HG02885 (cell line): Measurements from ENCODE around the gene TRIM38.
A peak's percentile ranks its signal among the peaks of the same experiment; 100 is the strongest.
"Not testable (repeated sequence)": the region's sequence is repeated elsewhere in the genome, so short reads cannot be mapped to it uniquely, and the experiment has no call there.

Experiments
- ATAC-seq: cut with Tn5 transposase; IDR thresholded peaks from one replicate; pipeline ENCODE4 v1.9.1; 2021; ENCODE audit warnings: mild to moderate bottlenecking; ENCODE audit not compliant: unreplicated experiment, poor library complexity

The TRIM38 gene, protein sequence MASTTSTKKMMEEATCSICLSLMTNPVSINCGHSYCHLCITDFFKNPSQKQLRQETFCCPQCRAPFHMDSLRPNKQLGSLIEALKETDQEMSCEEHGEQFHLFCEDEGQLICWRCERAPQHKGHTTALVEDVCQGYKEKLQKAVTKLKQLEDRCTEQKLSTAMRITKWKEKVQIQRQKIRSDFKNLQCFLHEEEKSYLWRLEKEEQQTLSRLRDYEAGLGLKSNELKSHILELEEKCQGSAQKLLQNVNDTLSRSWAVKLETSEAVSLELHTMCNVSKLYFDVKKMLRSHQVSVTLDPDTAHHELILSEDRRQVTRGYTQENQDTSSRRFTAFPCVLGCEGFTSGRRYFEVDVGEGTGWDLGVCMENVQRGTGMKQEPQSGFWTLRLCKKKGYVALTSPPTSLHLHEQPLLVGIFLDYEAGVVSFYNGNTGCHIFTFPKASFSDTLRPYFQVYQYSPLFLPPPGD

DNA sequence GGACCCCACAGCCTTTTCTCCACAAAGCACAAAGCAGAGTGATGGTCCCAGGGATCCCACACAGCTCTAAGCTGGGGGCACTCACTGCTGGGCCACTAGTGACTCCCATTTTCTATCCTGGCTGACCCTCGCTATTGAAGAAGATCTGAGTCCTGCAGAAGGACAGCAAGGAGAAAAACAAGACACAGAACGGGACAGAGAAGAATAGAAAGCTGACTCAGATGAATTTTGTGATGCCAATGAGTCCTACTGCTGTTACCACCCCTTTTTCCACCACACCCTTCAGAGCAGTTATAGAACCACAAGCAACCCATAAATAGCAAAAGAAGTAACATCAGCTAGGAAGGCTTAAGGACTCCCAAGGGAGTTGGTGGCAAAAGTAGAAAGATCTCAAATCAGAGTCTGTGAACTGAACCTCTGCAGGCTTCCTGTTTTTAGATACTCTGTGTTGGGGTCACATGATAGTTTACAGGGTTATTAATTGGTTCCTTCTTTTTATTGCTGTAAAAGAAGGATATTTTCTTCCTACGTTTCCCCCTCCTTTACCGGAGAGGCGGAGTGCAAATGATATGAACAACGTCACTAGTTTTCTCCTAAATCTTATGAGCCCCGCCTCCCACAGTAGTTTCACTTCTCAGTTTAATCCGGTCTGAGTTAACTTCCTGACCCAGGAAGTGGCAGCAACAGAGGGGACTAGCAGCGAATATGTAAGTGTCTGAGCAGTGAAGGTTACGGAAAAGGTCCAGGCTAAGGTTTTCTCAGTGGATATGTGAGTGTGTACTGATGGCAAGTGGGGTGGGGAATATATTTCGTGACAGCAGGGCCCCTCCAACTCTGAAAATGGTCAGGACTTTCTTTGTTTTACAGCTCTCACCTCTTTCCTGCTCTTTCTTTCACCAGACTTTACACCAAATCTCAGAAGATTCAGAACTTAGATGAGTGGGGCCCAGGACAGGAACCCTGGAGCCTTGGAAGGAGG lies at the start of gene TRIM38:
Gene TRIM38 (plus strand): TSS at position 654 of the 979 bp plus-strand sequence. CDS start 3,721 bp downstream, outside the sequence.
- peak; percentile 83 for ATAC-seq

DNA sequence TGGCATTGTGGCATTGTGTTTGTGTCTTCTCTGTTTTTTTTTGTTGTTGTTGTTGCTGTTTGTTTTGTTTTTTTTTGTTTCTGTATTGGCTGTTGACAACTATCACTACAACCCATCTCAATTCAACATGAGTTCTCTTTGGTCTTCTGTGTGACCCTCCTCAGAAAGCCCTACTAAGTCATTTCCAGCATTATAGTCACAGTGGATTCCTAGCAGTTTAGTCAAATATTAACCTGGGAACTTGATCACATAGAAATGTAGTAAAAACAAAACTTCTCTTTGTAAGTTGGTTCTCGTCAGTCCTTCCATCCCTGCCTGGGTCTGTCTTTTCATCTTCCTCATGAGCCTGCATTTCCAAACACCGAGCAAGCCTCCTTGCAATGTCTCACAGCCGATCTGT lies 48.9 kb upstream of the TRIM38 start:
- ATAC-seq, result no peak

DNA sequence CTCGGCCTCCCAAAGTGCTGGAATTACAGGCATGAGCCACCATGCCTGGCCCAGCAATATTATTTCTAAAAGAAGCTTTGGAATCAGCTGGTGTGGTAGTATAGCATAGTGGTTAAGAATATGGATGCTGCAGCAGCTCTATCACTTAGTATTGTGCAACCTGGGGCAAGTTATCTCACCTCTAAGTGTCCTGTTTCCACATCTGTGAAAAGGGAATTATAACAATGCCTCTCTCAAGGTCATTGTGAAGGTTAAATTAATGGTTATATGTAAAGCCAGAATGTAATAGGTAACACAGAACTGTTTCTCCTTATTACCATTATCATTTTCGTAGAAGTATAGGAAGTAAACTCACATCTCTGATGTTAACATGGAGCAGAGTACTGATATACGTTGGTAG lies 46.3 kb upstream of the TRIM38 start:
- no peak for ATAC-seq

DNA sequence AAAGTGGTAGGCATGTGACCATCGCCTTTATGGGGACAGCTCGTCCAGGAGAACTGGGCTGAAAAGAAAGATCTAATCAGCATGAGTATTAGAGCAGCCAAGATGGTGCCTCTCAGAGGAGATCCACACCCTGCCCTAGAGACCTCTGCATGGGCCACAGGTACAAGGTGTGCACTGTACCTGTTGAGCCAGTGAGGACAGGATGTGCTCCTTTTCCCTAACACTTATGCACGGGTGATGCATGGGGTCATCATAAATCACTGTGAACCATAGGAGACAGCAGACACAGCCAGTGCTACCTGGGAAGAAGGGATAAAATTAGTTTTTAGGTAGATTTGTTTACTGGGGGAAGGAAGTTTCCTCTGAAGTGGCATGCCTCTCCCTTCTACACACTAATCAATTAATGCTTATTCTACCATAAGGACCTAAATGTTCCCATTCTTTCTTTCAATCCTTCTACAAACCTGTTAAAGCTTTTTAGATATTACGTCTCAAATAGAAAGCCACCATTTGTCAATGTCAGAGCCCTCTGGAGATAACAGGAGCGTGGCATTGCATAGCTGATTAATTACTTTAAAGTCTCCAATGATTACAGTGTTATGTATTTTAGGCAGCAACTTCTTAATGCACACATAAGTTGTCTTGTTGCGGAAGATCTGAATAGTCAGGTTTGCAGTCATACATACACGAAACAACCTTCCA lies 45.7 kb upstream of the TRIM38 start:
- no peak for ATAC-seq

DNA sequence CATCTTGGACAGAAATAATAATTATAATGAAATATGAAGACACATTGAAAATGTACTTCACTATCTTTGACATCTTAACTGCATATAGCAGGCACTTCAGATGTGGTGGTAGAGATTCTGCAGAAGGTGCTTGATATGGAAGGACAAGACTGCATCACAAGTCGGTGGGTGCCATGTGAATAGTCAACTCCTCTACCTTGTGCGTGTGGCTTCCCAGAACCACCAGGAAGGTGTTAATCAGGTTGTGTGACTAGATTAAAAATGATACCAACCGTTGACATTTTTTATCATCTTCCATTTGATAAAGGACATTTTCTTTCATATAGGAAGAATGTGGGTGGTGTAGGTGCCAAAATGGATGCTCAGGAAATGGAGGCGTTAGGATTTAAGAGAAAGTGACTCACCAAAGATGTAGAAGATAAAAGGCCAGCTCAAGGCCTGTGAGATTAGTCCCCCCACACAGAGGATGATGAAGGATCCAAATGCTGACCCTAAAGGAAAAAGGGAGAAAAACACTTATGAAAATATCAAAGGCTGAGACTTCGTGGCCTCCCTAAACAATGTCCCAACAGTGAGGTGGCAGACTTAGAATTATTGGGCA lies 44.4 kb upstream of the TRIM38 start:
- no peak for ATAC-seq

DNA sequence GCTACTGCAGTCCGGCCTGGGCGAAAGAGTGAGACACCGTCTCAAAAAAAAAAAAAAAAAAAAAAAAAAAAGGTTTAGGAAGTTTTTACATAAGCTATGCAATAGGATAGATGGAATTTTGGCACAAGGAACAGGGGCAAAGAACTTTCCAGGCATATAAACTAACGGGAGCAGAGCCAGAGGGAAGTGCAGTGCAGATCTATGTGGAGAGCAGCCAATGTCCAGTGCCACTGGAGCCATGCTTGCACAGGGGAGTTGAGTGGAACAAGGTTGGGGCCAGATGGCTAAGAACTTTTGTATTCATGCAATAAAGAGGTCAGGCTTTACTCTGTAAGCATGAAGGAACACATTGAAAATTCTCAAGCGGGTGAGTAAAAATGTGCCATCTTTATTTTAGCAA lies 42.9 kb upstream of the TRIM38 start:
- ATAC-seq, result no peak

DNA sequence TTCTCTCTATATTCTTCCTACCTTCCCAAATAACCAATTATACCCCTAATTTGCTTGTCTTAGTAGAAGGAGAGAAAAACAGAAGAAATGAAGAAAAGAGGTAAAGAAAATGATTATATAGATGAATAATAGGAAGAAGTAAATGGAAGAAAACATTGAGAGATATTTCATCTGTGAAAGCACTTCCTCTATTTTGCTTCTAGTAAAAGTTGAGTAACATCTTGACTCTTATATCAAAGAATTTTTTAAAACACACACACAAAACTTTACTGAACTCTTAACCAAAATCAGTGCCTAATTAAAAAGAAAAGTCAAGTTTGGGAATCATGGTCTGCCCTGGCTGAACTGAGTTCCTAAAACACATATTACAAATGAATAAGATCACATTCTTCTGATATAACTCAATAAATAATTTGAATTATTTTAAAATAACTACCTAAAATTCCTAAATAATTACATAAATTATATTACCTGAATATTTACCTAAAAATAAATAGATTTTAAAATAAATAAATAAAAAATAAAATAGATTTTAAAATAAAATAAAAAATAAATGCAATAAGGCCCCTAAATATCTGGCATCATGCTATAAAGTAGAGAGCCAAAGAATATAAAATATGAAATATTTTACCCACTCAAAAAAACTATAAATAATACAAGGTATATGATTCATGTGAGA lies 40.9 kb upstream of the TRIM38 start:
- no peak for ATAC-seq

DNA sequence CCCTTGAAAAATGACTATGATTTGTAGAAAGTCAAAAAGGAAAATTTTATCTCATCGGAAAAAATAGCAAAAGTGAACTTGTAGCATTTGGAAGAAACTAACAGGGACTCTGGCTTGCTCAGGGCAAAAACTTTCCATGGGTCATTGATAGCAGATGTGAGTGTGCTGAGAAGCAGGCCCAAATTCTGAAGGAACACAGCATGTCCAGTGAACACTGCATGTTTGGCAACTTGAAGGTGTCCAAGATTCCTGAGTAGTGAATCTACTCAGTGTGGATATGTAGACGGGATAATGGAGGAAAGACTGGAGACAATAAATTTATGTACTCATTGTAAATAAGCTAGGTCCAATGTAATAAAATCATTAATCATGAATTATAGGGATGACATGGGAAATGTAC lies 40.3 kb upstream of the TRIM38 start:
- no peak for ATAC-seq

DNA sequence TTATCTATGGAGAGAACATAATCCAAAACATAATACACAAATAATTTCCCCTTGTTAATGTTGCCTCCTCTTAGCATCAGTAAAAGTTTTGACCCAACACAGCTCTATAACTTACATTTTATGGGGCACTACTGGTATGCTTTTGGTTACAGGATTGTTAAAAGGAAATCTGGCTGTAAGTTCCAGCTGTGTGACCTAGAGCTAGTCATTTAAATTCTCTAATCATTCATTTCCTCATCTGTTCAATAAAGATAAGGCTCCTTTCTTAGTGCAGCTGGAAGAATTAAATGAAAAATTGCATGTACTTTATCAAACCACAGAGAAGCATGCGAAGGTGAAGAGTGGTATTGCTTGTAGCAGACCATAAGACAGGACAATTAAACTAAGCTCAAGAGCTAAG lies 36.7 kb upstream of the TRIM38 start:
- ATAC-seq, result no peak

DNA sequence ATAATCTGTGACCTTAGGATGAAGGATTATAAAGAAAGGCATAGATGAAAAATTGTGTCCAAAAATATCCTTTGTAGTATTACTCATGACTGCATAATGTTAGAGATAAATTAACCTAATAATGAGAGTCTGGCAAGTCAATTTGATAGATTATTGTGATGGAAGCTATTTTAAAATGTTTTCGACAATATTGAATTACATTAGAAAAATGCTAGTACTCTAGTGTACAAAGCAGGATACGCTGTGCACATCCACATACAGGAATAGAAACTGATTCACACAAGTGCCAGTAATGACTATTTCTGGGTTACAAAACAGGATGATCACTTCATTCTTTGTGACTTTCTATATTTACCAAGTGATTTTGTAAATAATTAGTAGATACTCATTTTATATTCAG lies 35.4 kb upstream of the TRIM38 start:
- no peak for ATAC-seq

DNA sequence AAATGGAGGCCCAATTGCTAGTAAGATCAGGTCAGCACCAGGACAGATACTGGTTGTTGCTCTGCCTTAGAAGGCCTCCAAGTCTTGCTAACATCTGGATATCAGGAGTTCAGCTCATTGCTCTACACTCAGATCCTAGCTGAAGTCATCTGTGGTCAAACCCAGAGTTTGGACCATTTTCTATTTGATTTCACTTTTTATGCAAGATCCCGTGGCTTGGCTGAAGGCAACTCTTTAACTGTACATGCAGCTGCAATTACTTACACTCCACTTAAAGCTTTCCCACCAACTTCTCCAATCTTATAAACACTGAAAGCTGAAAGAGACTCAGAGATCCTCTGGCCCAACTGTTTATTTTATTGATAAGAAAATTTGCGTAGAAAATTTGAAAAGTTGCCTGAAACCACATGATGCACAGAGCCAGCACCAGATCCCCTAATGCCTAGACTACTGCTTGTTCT lies 34.8 kb upstream of the TRIM38 start:
- ATAC-seq, result no peak

DNA sequence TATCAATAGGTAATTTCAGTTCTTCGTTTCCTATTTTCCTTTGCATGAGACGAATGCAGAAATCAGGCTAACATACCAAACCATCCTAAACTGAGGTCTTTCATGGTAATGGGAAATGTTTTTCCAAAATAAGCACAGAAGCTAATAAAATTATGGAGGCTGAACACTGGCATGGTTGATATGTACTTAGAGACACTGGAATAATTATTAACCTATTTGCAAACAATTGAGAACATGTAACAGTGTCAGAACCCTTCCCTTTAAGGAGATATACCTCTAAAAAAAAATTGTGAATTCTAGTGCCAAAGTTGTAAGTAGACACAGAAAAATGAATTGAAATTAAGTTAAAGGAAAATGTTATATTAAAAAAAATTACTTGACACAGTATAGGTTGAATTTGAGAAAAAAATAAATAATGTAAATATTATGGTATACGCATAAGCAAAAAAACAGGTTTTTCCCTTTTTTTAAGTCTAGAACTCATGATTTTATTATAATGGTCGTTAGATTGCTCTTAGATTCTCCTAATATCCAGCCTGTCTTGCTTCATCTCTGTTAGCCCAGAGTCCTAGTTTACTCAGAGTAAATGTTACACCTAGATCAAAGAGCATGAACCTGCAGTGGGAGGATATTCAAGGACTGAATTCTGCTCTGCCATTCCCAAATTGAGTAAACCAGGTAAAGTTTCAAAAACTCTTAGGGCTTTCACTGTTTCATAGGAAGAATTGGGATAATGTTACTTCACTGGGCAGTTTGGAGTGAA lies 33.9 kb upstream of the TRIM38 start:
- ATAC-seq, result no peak

DNA sequence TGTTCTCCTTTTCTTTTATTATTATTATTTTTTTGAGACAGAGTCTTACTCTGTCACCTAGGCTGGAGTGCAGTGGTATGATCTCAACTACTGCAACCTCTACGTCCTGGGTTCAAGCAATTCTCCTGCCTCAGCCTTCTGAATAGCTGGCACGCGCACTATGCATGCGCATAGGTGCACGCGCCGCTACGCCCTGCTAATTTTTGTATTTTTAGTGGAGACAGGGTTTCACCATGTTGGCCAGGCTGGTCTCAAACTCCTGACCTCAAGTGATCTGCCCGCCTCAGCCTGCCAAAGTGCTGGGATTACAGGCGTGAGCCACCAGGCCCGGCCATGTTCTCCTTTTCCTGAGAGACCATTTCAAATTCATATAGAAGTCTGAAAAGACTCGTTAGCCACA lies 32.8 kb upstream of the TRIM38 start:
- ATAC-seq, result not testable (repeated sequence)

DNA sequence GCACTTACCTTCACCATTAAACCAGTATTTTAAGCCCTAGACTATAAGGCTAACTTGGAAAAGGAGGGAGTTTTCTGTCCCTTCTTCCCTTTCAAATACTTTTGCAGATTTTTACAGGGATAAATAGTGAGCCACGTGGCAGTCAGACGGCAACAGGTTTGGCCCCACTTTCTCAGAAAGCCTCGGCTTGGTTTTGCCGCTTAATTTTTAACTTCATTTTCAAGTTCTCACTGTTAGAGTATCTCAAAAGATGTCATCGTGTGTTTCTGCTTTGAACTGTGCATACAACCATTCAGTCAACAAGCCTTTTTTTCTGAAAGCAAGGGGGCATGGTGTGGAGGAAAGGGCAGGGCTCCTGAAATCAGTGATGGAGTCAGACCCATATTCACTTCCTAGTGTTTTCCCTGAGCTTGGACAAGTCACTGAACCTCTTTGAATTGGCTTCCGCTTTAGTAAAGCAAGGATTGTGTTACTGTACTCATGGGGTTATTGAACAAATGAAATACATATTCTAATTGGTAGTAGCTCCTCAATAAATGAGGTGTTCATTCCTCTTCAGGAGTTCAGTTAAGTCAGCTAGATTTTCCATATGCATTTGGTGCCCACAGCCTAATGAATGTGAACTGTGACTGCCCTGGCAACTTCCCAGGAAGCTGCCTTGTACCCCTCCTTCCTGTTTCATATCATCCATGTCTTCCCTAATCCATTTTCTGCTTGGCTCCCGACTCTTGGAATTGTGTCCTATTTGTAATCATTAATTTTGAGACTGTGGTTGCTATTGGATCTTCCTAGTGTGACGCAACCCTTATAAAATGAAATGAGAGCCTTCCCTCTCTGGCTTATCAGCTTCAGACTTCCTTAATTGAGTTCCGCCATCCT lies 31.8 kb upstream of the TRIM38 start, which contains the start of gene SLC17A2:
Gene SLC17A2 (minus strand): TSS at position 160 of the 879 bp plus-strand sequence. CDS start 4,895 bp downstream, outside the sequence.
- ATAC-seq, result no peak

DNA sequence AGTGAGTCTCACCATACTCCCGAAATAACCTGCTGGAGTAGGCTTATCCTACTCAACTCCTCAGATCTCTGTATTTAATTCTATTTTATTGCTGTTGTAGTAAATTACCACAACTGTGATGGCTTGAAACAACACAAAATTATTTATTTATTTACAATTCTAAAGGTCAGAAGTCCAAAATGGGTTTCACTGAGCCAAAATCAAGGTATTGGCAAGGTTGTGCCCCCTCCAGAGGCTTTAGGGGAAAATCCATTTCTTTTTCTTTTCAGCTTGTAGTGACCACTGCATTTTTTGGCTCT lies 31.2 kb upstream of the TRIM38 start:
- no peak for ATAC-seq

DNA sequence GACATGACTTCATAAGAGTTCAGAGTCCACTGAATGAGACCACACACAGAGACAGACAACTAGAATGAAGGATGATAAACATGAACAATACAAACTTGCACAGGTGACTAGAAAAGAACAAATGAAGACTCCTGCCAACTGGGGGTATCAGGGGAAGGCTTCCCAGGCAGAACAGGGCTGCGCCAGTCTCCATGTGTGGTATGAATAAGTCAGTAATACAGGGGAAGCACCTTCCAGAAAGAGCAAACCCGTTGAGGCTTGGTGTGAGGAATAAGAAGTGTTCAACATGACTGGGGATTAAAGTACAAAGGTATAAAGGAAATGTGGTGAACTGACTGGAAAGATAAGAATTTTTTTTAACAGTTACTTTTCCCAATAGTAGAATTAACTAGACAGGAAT lies 28.4 kb upstream of the TRIM38 start:
- ATAC-seq, result no peak

DNA sequence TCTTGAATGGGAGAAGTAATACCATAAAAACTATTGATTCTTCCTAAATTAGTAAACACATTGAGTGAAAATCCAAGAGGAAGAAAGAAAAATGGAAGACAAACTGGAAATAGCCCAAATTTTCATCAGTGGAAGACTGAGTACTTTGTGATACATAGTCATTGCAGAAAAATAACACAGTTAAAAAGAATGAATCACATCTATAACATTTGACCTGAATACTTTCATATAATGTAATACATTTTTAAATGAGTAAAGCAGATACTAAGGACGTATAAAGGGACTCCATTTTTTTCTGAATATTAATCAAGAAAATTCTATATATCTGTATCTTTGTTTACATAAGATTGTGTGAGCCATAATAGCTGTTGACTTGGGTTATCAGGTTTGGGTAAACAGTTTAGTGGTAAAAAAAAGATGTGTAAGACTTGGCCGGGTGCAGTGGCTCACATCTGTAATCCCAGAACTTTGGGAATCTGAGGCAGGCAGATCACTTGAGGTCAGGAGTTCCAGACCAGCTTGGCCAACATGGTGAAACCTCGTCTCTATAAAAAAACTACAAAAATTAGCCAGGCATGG lies 27.8 kb upstream of the TRIM38 start:
- no peak for ATAC-seq

DNA sequence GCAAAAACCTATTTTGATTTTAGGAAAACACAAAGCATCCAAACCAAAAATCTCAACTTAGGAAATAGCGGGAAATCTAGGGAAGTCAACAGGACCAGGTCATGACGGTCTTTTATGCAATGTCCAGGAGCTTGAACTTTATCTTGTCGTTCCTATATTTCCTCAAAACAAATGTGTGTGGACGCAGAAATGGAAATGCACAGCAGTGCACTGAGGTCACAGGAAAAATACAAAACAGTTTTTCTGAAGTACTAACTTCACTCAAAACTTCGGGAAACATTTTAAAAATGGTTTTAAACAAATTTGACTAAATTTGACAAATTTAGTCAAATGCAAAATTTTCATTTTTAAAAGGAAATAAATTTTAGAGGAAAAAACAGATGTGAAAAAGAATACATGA lies 26.6 kb upstream of the TRIM38 start:
- no peak for ATAC-seq
